ENCODE data around the gene PROZ.
"Not testable (repeated sequence)": the region's sequence is repeated elsewhere in the genome, so short reads cannot be mapped to it uniquely, and the experiment has no call there.

Gene PROZ

DNA sequence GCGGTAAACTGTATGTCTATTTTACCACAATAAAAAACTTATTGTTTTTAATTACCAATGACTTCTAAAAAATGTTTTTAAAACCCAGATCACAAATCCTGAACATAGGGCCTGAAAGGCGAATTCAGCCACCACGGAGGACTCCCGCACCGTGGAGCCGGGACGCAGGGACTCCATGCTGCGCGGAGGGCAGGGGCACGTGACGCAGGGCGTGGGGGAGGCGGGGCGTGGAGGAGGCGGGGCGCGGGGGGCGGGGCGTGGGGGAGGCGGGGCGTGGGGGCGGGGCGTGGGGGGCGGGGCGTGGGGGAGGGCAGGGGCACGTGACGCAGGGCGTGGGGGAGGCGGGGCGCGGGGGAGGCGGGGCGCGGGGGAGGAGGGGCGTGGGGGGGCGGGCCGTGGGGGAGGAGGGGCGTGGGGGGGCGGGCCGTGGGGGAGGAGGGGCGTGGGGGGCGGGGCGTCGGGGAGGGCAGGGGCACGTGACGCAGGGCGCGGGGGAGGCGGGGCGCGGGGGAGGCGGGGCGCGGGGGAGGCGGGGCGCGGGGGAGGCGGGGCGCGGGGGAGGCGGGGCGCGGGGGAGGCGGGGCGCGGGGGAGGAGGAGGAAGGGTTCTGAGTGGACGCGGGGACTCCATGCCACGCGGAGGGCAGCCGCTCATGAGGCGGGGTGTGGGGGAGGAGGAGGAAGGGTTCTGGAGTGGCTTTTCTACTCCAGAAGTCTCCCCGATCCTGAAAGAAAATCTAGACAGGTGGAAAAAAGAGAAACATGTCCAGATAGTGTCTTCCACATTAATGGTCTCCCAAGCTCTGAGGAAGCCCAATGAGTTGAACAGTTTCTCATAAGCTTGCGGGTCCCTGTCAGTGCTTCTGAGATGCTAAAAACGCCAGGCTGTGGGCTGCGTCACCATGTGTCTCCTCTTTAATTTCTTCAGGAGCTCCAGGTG lies 4.4 kb upstream of the PROZ start:
- peak; percentile 76 for DNase-seq
- CTCF ChIA-PET, result no interaction called here
- Mint-ChIP-seq H3K4me3 (peak overlapping the region; percentile 71), H3K27me3 (peaks cover 54% of the 10 kb centered on the region), H3K27ac (peak overlapping the region; percentile 81), H3K36me3 (peaks cover 12% of the 10 kb centered on the region), H3K4me1 (peaks cover 29% of the 10 kb centered on the region), H3K9me3 (peaks cover 17% of the 10 kb centered on the region)

GRCh38 chr13:113155201-113155600 lies 3.2 kb upstream of the PROZ start:
- Mint-ChIP-seq H3K36me3 (peaks cover 12% of the 10 kb centered on the region), H3K27ac (no peak overlapping the region), H3K4me3 (no peak overlapping the region), H3K27me3 (peaks cover 50% of the 10 kb centered on the region), H3K9me3 (peaks cover 17% of the 10 kb centered on the region), H3K4me1 (peaks cover 37% of the 10 kb centered on the region)
- CTCF ChIA-PET, result no interaction called here
- DNase-seq, result no peak

DNA sequence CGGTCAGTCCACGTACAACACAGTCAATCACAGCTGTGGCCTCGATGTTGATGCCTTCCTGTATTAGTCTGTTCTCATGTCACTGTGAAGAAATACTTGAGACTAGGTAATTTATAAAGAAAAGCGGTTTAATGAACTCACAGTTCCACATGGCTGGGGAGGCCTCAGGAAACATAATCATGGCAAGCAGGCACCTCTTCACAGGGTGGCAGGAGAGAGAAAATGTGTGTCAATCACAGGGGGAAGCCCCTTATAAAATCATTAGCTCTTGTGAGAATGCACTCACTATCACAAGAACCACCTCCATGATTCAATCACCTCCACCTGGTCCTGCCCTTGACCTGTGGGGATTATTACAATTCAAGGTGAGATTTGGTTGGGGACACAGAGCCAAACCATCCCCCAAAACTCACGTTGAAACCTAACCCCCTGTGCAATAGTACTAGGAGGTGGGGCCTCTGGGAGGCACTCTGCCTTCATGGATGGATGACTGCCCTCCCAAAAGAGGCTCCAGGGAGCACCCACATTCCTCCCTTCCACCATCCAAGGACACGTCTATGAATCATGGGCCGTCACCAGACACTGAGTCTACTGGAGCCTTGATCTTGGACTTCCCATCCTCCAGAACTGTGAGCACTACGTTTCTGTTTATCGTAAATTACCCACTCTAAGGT lies 2.3 kb upstream of the PROZ start:
- DNase-seq, result no peak
- Mint-ChIP-seq H3K27me3 (peaks cover 42% of the 10 kb centered on the region), H3K4me1 (peaks cover 45% of the 10 kb centered on the region), H3K9me3 (peaks cover 17% of the 10 kb centered on the region), H3K4me3 (no peak overlapping the region), H3K27ac (no peak overlapping the region), H3K36me3 (peaks cover 12% of the 10 kb centered on the region)
- CTCF ChIA-PET, result no interaction called here

DNA sequence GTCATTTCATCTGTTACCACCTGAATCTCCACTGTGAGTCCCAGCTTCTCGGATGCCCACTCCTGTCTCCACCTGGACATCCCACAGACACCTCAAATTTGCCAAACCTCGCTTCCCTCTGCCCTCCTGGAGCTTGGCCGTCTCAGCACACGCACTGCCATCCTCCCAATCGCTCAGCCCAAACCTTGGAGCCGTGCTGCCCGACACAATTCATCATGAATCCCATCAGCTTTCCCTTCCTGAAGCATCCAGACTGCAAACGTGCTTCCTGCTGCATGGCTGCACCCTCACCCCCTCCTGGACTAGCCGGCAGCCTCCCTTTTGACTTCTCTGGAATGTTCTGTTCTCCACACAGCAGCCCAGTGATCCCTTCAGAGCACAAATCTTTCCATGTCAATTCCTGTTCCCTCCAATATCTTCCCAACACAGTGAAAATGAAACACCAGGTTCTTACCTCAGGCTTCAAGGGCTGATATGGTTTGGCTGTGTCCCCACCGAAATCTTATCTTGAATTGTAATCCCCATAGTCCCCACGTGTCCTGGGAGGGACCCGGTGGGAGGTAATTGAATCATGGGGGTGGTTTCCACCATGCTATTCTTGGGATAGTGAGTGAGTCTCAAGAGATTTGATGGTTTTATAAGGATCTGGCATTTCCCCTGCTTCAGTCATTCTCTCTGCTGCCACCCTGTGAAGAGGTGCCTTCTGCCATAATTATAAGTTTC lies 1.1 kb upstream of the PROZ start:
- Mint-ChIP-seq H3K27me3 (peaks cover 30% of the 10 kb centered on the region), H3K4me3 (no peak overlapping the region), H3K9me3 (peaks cover 17% of the 10 kb centered on the region), H3K36me3 (peaks cover 11% of the 10 kb centered on the region), H3K4me1 (peaks cover 41% of the 10 kb centered on the region), H3K27ac (no peak overlapping the region)
- no peak for DNase-seq
- CTCF ChIA-PET, result no interaction called here

GRCh38 chr13:113158946-113159345 lies 498 bp downstream of the PROZ start:
- peaks cover 40% of the 10 kb centered on the region for H3K4me1 Mint-ChIP-seq
- no peak overlapping the region for H3K27ac Mint-ChIP-seq
- H3K4me3 Mint-ChIP-seq, result no peak overlapping the region
- no peak for DNase-seq
- peaks cover 17% of the 10 kb centered on the region for H3K9me3 Mint-ChIP-seq
- peaks cover 11% of the 10 kb centered on the region for H3K36me3 Mint-ChIP-seq
- CTCF ChIA-PET, result no interaction called here
- peaks cover 19% of the 10 kb centered on the region for H3K27me3 Mint-ChIP-seq

DNA sequence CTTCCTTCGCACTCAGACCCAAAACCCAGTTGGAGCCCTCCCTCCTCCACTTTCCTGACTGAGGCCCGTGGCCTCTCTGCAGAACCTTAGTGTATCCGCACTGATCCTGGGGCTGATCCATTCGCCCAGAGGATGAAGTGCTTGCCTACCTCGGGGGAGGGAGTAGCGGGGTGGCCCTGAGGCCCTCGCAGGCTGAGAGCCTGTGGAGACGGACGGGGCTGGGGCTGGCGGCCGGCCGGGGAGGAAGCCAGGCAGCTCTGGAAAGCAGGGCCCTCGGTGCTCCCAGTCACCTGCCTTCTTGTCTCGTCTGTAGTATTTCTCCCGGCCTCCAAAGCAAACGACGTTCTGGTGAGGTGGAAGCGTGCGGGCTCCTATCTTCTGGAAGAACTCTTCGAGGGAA lies 1.3 kb downstream of the PROZ start:
- CTCF ChIA-PET, result no interaction called here
- no peak for DNase-seq
- Mint-ChIP-seq H3K4me3 (no peak overlapping the region), H3K27me3 (peaks cover 19% of the 10 kb centered on the region), H3K36me3 (peaks cover 11% of the 10 kb centered on the region), H3K27ac (no peak overlapping the region), H3K4me1 (peaks cover 36% of the 10 kb centered on the region), H3K9me3 (peaks cover 17% of the 10 kb centered on the region)

DNA sequence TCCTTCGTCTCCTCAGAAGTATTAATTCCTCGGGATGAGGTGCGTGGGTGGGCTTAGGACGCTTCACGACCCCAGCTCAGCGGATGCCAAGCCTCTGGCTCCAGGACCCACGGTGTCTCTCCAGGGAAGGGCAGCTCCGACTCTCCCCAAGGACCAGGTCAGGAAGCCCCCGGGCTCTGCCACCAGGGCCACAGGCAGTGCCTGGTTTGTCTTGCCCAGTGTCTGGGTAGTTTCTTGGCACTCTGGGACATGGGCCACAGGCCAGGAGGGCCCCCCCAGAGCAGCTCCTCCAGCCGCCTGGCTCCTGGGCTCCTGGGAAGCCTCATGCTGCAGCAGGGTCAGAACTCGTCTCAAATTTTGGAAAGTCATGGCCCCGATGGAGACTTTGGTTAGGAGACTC lies 2.5 kb downstream of the PROZ start:
- peak overlapping the region; percentile 59 for H3K4me3 Mint-ChIP-seq
- H3K27me3 Mint-ChIP-seq, result peaks cover 15% of the 10 kb centered on the region
- CTCF ChIA-PET, result no interaction called here
- H3K4me1 Mint-ChIP-seq, result peaks cover 33% of the 10 kb centered on the region
- H3K9me3 Mint-ChIP-seq, result peaks cover 10% of the 10 kb centered on the region
- H3K36me3 Mint-ChIP-seq, result peaks cover 6% of the 10 kb centered on the region
- peak overlapping the region; percentile 87 for H3K27ac Mint-ChIP-seq
- DNase-seq, result no peak

GRCh38 chr13:113161433-113161832 lies 3.0 kb downstream of the PROZ start:
- Mint-ChIP-seq H3K9me3 (peaks cover 7% of the 10 kb centered on the region), H3K27me3 (peaks cover 12% of the 10 kb centered on the region), H3K27ac (peak overlapping the region; percentile 87), H3K4me3 (peak overlapping the region; percentile 59), H3K4me1 (peaks cover 33% of the 10 kb centered on the region), H3K36me3 (peaks cover 6% of the 10 kb centered on the region)
- CTCF ChIA-PET, result no interaction called here
- DNase-seq, result no peak

DNA sequence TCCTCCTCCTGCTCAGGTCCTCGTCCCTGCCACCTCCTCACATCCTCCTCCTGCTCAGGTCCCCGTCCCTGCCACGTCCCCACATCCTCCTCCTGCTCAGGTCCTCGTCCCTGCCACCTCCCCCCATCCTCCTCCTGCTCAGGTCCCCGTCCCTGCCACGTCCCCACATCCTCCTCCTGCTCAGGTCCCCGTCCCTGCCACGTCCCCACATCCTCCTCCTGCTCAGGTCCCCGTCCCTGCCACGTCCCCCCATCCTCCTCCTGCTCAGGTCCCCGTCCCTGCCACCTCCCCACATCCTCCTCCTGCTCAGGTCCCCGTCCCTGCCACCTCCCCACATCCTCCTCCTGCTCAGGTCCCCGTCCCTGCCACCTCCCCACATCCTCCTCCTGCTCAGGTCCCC lies 3.5 kb downstream of the PROZ start:
- H3K9me3 Mint-ChIP-seq, H3K27ac Mint-ChIP-seq, H3K4me3 Mint-ChIP-seq, CTCF ChIA-PET, H3K36me3 Mint-ChIP-seq, H3K27me3 Mint-ChIP-seq, DNase-seq: not testable (repeated sequence)
- H3K4me1 Mint-ChIP-seq, result peaks cover 33% of the 10 kb centered on the region

- CTCF ChIA-PET, result no interaction called here
These were observed 4.6 kb downstream of the PROZ start for GRCh38 chr13:113162783-113163685.

DNA sequence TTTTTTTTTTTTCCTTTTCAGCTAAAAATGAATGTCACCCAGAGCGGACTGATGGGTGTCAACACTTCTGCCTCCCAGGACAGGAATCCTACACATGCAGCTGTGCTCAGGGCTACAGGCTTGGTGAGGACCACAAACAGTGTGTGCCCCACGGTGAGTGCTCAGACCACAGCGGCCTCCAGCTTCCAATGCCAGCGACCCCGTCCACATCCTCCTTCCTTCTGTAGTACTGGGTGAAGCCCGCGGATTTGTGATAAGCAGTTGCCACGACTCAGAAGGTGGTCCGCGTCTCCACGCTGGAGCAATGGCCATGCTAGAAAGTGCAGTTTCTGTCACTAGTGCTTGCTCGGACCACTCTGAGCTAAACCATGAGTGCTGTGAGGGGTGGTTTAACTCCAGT lies 6.0 kb downstream of the PROZ start:
- Mint-ChIP-seq H3K27ac (peak overlapping the region; percentile 33), H3K27me3 (no peaks in the 10 kb centered on the region), H3K4me1 (peaks cover 32% of the 10 kb centered on the region), H3K9me3 (no peaks in the 10 kb centered on the region), H3K4me3 (no peak overlapping the region), H3K36me3 (peaks cover 8% of the 10 kb centered on the region)
- no peak for DNase-seq
- CTCF ChIA-PET, result no interaction called here

More at GRCh38 chr13:113162783-113163685, 4.6 kb downstream of the PROZ start:
- H3K9me3 Mint-ChIP-seq, result no peaks in the 10 kb centered on the region
- H3K4me3 Mint-ChIP-seq, result no peak overlapping the region
- H3K27me3 Mint-ChIP-seq, result no peaks in the 10 kb centered on the region
- H3K27ac Mint-ChIP-seq, result peak overlapping the region; percentile 55
- no peaks in the 10 kb centered on the region for H3K36me3 Mint-ChIP-seq
- peak; percentile 42 for DNase-seq
- peaks cover 33% of the 10 kb centered on the region for H3K4me1 Mint-ChIP-seq

DNA sequence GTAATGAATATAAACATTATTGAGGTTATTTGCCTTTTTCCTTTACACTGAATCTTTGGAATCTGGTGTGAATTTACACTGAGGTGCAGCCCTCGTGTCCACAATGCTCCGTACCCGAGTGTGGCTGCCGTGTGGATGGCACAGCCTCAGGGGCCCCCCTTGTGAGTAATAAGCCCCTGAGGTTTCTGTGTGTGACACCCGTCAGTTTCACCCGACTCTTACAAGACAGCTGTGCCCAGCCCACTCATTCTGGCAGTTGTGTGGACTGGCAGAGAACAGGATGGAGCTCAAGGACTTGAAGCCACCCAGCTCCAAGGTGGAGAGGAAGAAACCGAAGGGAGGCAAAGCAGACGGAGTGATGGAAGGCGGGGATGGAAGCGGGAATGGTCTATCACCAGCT lies 7.8 kb downstream of the PROZ start:
- Mint-ChIP-seq H3K9me3 (no peaks in the 10 kb centered on the region), H3K27ac (no peak overlapping the region), H3K36me3 (peaks cover 20% of the 10 kb centered on the region), H3K4me1 (peaks cover 27% of the 10 kb centered on the region), H3K4me3 (no peak overlapping the region), H3K27me3 (no peaks in the 10 kb centered on the region)
- CTCF ChIA-PET, result no interaction called here
- no peak for DNase-seq

- CTCF ChIA-PET, result no interaction called here
- Mint-ChIP-seq H3K27ac (no peak overlapping the region), H3K36me3 (peaks cover 24% of the 10 kb centered on the region), H3K4me1 (peaks cover 28% of the 10 kb centered on the region), H3K9me3 (no peaks in the 10 kb centered on the region), H3K27me3 (no peaks in the 10 kb centered on the region), H3K4me3 (no peak overlapping the region)
- no peak for DNase-seq
These were observed 8.2 kb downstream of the PROZ start for GRCh38 chr13:113166681-113167080.

DNA sequence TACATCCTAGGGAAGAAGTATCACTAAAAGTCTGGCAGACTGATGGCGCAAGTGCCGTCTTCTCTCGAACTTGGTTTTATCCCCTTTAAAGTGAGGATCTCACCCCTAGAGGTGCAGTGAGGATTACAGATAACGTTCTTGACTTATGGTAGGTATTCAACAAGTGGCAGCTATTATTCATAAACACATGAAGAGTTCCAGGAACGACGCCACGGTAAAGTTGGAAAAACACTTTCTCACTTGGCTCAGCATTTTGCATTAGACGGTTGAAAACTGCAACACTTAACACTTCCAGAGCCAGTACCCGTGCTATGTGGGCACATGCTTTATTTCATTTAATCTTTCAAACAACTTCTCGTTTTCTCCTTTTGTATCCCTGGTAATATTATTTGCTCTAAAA lies 8.7 kb downstream of the PROZ start:
- Mint-ChIP-seq H3K27me3 (no peaks in the 10 kb centered on the region), H3K36me3 (peaks cover 24% of the 10 kb centered on the region), H3K9me3 (no peaks in the 10 kb centered on the region), H3K27ac (no peak overlapping the region), H3K4me3 (no peak overlapping the region), H3K4me1 (peaks cover 29% of the 10 kb centered on the region)
- CTCF ChIA-PET, result no interaction called here
- no peak for DNase-seq

Data from activated naive CD4-positive, alpha-beta T cell treated with anti-CD3 and anti-CD28 coated beads, Interleukin-2, amount 10 ng/mL, durations not matched to agents 7 days and 5 days (primary cell).